GM12878 (cell line): ENCODE measurements around the gene ADGRB2. TPM values are rescaled to one million over a fixed set of nuclear protein-coding genes. Genes with fewer than 3 reads are reported as not detected.

Source experiments
- ATAC-seq: fragments of 200-7000 bp; cut with Tn5 transposase; 3 replicates; pipeline ENCODE4 v1.9.1; 2020; ENCODE audit warnings: mild to moderate bottlenecking, moderate library complexity
- BruUV-seq: library from RNA; stranded (reverse); fragments of 400-500 nt; replicated peaks from 2 replicates; lab custom pipeline; 2021; lab: Mats Ljungman, UMichigan
- CTCF ChIA-PET: fragments of 300-600 bp; sonication (Branson Sonifier 250); formaldehyde crosslinking; extraction: SDS; loops from one replicate; lab custom pipeline; 2021; ENCODE audit warnings: inconsistent platforms; lab: Yijun Ruan, JAX
- POLR2A ChIA-PET: fragments of 350-600 bp; formaldehyde crosslinking; extraction: SDS; loops from one replicate; lab custom pipeline; 2021; ENCODE audit warnings: inconsistent platforms; lab: Charles Lee
- RAD21 ChIA-PET: fragments of 300-600 bp; sonication (Branson Sonifier 250); formaldehyde crosslinking; loops from one replicate; lab custom pipeline; 2023; ENCODE audit warnings: antibody characterized with exemption; ENCODE audit not compliant: unreplicated experiment; lab: Charles Lee
- SMC1A ChIA-PET: fragments of 300-600 bp; sonication (Branson Sonifier 250); formaldehyde crosslinking; loops from one replicate; lab custom pipeline; 2023; ENCODE audit not compliant: unreplicated experiment, uncharacterized antibody; lab: Charles Lee
- DNase-seq: peaks from one replicate; pipeline ENCODE4 v3.0.0-alpha.2; 2011; ENCODE audit warnings: low read depth, low spot score
- FAIRE-seq: peaks from 3 replicates; lab custom pipeline; 2011; peaks lifted over from hg19 to GRCh38; lab: Jason Lieb, UNC
- H2AFZ ChIP-seq: 2 replicates; pipeline ENCODE4 v1.6.0; 2011; ENCODE audit warnings: low read depth, low read length, control low read depth; ENCODE audit not compliant: control insufficient read depth
- H3K27ac ChIP-seq: 2 replicates; pipeline ENCODE4 v1.5.1; 2011; ENCODE audit warnings: control low read depth; ENCODE audit not compliant: control insufficient read depth, insufficient read depth
- H3K27me3 ChIP-seq, 2 experiments: replicated peaks in 1 of 2; 2 replicates each; pipeline versions ENCODE4 v1.6.0 to v1.6.1; 2011; ENCODE audit warnings: low read length in 1 of 2; ENCODE audit not compliant: control insufficient read depth in 2 of 2, insufficient read depth in 2 of 2
- H3K36me3 ChIP-seq, 2 experiments: 2 replicates each; pipeline ENCODE4 v1.5.1; 2011; ENCODE audit warnings: low read length in 1 of 2; ENCODE audit not compliant: control insufficient read depth in 2 of 2, insufficient read depth in 2 of 2
- H3K4me1 ChIP-seq: 2 replicates; pipeline ENCODE4 v1.6.1; 2011; ENCODE audit warnings: mild to moderate bottlenecking, low read length, moderate library complexity, mixed read lengths; ENCODE audit not compliant: control insufficient read depth, insufficient read depth
- H3K4me2 ChIP-seq: 2 replicates; pipeline ENCODE4 v1.6.0; 2011; ENCODE audit warnings: control low read depth; ENCODE audit not compliant: control insufficient read depth, insufficient read depth
- H3K4me3 ChIP-seq: fragments of 200-600 bp; sonication (generic); 2 replicates; pipeline ENCODE4 v1.5.1; 2016
- H3K79me2 ChIP-seq: 2 replicates; pipeline ENCODE4 v1.6.0; 2011; ENCODE audit warnings: low read length; ENCODE audit not compliant: control insufficient read depth, insufficient read depth
- H3K9ac ChIP-seq: 2 replicates; pipeline ENCODE4 v1.8.0; 2011; ENCODE audit warnings: low read length, control low read depth, mixed read lengths; ENCODE audit not compliant: control insufficient read depth, insufficient read depth
- H3K9me3 ChIP-seq: replicated peaks from 3 replicates; pipeline ENCODE4 v1.5.1; 2011; ENCODE audit warnings: mild to moderate bottlenecking, low read length; ENCODE audit not compliant: control insufficient read depth, insufficient read depth
- H4K20me1 ChIP-seq: 2 replicates; pipeline ENCODE4 v1.6.0; 2011; ENCODE audit not compliant: control insufficient read depth, insufficient read depth
- CBFB ChIP-seq: IDR thresholded peaks from 2 replicates; pipeline ENCODE4 v1.6.1; 2016; ENCODE audit warnings: antibody characterized with exemption, low read depth
- CHD2 ChIP-seq: IDR thresholded peaks from 2 replicates; pipeline ENCODE4 v1.6.1; 2011; ENCODE audit warnings: low read depth, low read length, improper control_type of control experiment, borderline replicate concordance
- MXI1 ChIP-seq: fragments of 150-350 bp; IDR thresholded peaks from 2 replicates; pipeline ENCODE4 v1.6.1; 2011; ENCODE audit warnings: low read depth, mild to moderate bottlenecking, inconsistent platforms, low read length, improper control_type of control experiment
- RUNX3 ChIP-seq: IDR thresholded peaks from 2 replicates; pipeline ENCODE4 v1.6.1; 2012; ENCODE audit warnings: low read length, inconsistent platforms
- SIX5 ChIP-seq: IDR thresholded peaks from 2 replicates; pipeline ENCODE4 v1.6.1; 2011; ENCODE audit warnings: mild to moderate bottlenecking, low read depth, low read length, moderate library complexity; ENCODE audit not compliant: severe bottlenecking
- SMARCA5 ChIP-seq: fragments of 450-650 bp; IDR thresholded peaks from 2 replicates; pipeline ENCODE4 v1.6.1; 2017; ENCODE audit warnings: mild to moderate bottlenecking
- SRF ChIP-seq, 2 experiments: IDR thresholded peaks; 2 replicates each; pipeline ENCODE4 v1.6.1; 2011; ENCODE audit warnings: low read depth in 2 of 2, low read length in 2 of 2, mild to moderate bottlenecking in 1 of 2, moderate library complexity in 1 of 2
- TBL1XR1 ChIP-seq: IDR thresholded peaks from 2 replicates; pipeline ENCODE4 v1.6.1; 2012; ENCODE audit warnings: low read depth, low read length, improper control_type of control experiment
- WGBS: methylation state at CpG from one replicate; pipeline ENCODE4 v1.1.6; 2016; ENCODE audit warnings: low lambda C conversion rate; ENCODE audit not compliant: insufficient replicate concordance, insufficient coverage; ENCODE audit errors: missing lambda C conversion rate; 5-methylcytosine and 5-hydroxymethylcytosine counted together
- in situ Hi-C: fragments of 300-500 bp; cut with MboI; formaldehyde crosslinking; loops from 9 replicates; pipeline ENCODE4 v1.14.3; 2018; ENCODE audit warnings: mixed read lengths
- intact Hi-C: fragments of 100-400 bp; cut with micrococcal nuclease; formaldehyde crosslinking; loops from one replicate; pipeline ENCODE4 v1.14.2; 2022; ENCODE audit not compliant: unreplicated experiment
- polyA plus RNA-seq, 11 experiments: library from polyadenylated mRNA; depleted of rRNA in 4 of 11; unstranded in 6 of 11; stranded (reverse) in 5 of 11; fragments of >200 nt; fragmentation: Nextera tagmentation in 4 of 11; fragmentation: Illumina TruSeq in 1 of 11; extraction: Ambion mirVana in 4 of 11; extraction: Trizol in 1 of 11; gene quantifications; 1 replicate in 1 of 11; 2 replicates in 10 of 11; pipeline versions ENCODE4 v1.2.1 to v1.2.3, GENCODE V29; 2011 to 2016; ENCODE audit warnings: inconsistent platforms in 2 of 11, missing spikeins in 2 of 11, low read depth in 1 of 11
- total RNA-seq, 4 experiments: library from RNA; depleted of rRNA in 3 of 4; stranded (reverse); fragments of >200 nt in 3 of 4; fragmentation: Illumina TruSeq in 1 of 4; extraction: Trizol in 1 of 4; gene quantifications; 2 replicates each; pipeline versions ENCODE4 v1.2.1 to v1.2.3, GENCODE V29; 2013 to 2021
- TF ChIP-seq, protein P1 (sequence below): fragments of 450-650 bp; IDR thresholded peaks from 2 replicates; pipeline ENCODE4 v1.6.1; 2016; ENCODE audit warnings: mild to moderate bottlenecking

The ADGRB2 gene
- total and polyA plus RNA-seq, 10 of the 15 experiments (the other 5 are each of a cell fraction or from before 2014, with no cell fraction given) = 0.11 to 0.33 (median 0.18) TPM; not detected in 4

DNA sequence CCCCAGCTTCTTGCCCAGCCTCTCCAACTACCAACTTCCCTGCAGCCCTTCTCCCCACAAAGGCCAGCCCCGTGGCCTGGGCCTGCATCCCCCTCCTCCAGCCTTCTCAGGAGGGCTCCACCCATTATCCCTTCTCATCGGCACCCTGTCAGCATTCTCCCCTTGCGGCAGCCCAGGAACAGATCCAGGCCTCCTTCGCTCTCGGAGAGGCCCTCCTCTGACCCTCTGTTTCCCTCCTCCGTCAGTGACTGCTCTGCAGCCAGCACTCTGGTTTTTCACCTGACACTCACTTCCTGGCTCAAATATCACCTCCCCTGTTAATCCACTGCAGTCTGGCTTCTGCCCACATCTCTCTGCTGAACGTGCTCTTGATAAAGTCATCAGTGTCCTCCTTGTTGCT, 17.5 kb downstream of the ADGRB2 start:
- H2AFZ ChIP-seq = no peak overlapping the region
- ATAC-seq = no peak

More for the DNA sequence above, 17.5 kb downstream of the ADGRB2 start:
- no peak overlapping the region for H3K9ac ChIP-seq
- H3K9me3 ChIP-seq = no peaks in the 10 kb centered on the region
- ChIA-PET CTCF (interaction anchor here (1.0 to 3.8 kb wide), 13 partner anchors 12 to 708 kb away, joined by 3 to 70 read pairs (median 14); partner anchors contain the start of genes COL16A1 and PEF1), RAD21 (interaction anchor here (1.8 to 2.9 kb wide), 2 partner anchors 82 to 217 kb away, joined by 4 to 28 read pairs; no protein-coding TSS in a partner anchor), SMC1A (interaction anchor here (1.9 to 2.0 kb wide), 2 partner anchors 30 to 42 kb away, joined by 7 to 9 read pairs; no protein-coding TSS in a partner anchor)
- intact Hi-C loops = no loop called here
- no peak overlapping the region for H3K27ac ChIP-seq
- peaks cover 22% of the 10 kb centered on the region for H3K4me1 ChIP-seq
- no peaks in the 10 kb centered on the region for H3K36me3 ChIP-seq
- FAIRE-seq = no peak
- no peak overlapping the region for H3K4me2 ChIP-seq
- 60% methylated on average over 7 of the region's 7 CpGs for WGBS
- peaks cover 0 to 5% of the 10 kb centered on the region in 2 experiments; a peak in 1 of 4 replicates for H3K27me3 ChIP-seq
- H3K4me3 ChIP-seq = no peak overlapping the region
- DNase-seq = no peak
- TF ChIP-seq, protein P1, sequence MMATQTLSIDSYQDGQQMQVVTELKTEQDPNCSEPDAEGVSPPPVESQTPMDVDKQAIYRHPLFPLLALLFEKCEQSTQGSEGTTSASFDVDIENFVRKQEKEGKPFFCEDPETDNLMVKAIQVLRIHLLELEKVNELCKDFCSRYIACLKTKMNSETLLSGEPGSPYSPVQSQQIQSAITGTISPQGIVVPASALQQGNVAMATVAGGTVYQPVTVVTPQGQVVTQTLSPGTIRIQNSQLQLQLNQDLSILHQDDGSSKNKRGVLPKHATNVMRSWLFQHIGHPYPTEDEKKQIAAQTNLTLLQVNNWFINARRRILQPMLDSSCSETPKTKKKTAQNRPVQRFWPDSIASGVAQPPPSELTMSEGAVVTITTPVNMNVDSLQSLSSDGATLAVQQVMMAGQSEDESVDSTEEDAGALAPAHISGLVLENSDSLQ = no peak
- TF ChIP-seq SIX5 (no peak), MXI1 (no peak), CHD2 (no peak), CBFB (no peak), RUNX3 (no peak), SMARCA5 (no peak), SRF (IDR thresholded peaks at IDR 0.05; ENCODE audit: low read depth in 2 of 2, low read length in 2 of 2) (no peak), TBL1XR1 (no peak)
- TF ChIP-seq, all 136 proteins: peak for 0
- Histone ChIP-seq H3K79me2 (no peaks in the 10 kb centered on the region), H4K20me1 (no peaks in the 10 kb centered on the region)
- in situ Hi-C loops = no loop called here
- POLR2A ChIA-PET = no interaction called here
- no TSS peak for BruUV-seq
